Measurements from ENCODE around the gene TNRC18.

DNA sequence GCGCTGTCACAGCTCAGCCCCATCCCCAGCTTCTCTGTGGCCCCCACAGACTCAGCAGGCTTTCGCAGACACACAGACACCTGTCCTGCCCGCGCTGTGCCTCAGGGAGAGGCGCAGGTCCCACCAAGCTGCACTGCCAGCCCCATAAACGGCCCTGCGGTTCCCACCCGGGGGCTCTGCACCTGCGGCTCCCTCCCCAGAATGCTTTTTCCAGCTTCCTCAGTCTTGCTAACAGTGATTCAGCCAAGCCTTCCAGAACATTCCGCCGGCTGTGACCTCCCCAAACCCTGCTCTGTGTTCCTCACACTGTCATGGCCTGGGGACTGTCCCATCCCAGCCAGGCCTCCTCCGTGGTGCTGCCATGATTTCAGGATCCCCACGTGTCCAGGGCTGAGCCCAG is 27.8 kb upstream of the TNRC18 start:
- no peak for TF ChIP-seq ZNF530 (tag by site-specific recombination; IDR thresholded peaks at IDR 0.05; ENCODE audit: low read depth)
- no peak for TF ChIP-seq ZNF274 (IDR thresholded peaks at IDR 0.05; ENCODE audit: low read length)
- no peak for TF ChIP-seq ZNF274 (tag by site-specific recombination; IDR thresholded peaks at IDR 0.05; ENCODE audit: borderline replicate concordance)
- no peak for TF ChIP-seq ZNF175 (tag by site-specific recombination; IDR thresholded peaks at IDR 0.05)
- no peak for TF ChIP-seq ZNF677 (tag by site-specific recombination; IDR thresholded peaks at IDR 0.05)
- TF ChIP-seq, protein P1, sequence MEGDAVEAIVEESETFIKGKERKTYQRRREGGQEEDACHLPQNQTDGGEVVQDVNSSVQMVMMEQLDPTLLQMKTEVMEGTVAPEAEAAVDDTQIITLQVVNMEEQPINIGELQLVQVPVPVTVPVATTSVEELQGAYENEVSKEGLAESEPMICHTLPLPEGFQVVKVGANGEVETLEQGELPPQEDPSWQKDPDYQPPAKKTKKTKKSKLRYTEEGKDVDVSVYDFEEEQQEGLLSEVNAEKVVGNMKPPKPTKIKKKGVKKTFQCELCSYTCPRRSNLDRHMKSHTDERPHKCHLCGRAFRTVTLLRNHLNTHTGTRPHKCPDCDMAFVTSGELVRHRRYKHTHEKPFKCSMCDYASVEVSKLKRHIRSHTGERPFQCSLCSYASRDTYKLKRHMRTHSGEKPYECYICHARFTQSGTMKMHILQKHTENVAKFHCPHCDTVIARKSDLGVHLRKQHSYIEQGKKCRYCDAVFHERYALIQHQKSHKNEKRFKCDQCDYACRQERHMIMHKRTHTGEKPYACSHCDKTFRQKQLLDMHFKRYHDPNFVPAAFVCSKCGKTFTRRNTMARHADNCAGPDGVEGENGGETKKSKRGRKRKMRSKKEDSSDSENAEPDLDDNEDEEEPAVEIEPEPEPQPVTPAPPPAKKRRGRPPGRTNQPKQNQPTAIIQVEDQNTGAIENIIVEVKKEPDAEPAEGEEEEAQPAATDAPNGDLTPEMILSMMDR (tag by site-specific recombination; IDR thresholded peaks at IDR 0.05), result no peak
- no peak for TF ChIP-seq ZFP37 (tag by site-specific recombination; IDR thresholded peaks at IDR 0.05)
- no peak for TF ChIP-seq ZNF138 (tag by site-specific recombination; IDR thresholded peaks at IDR 0.05; ENCODE audit: borderline replicate concordance)
- no peak for TF ChIP-seq ZFP3 (tag by site-specific recombination; IDR thresholded peaks at IDR 0.05; ENCODE audit: low read depth)
- no peak for TF ChIP-seq ZFP69B (tag by site-specific recombination; IDR thresholded peaks at IDR 0.05)
- TF ChIP-seq, protein P2, sequence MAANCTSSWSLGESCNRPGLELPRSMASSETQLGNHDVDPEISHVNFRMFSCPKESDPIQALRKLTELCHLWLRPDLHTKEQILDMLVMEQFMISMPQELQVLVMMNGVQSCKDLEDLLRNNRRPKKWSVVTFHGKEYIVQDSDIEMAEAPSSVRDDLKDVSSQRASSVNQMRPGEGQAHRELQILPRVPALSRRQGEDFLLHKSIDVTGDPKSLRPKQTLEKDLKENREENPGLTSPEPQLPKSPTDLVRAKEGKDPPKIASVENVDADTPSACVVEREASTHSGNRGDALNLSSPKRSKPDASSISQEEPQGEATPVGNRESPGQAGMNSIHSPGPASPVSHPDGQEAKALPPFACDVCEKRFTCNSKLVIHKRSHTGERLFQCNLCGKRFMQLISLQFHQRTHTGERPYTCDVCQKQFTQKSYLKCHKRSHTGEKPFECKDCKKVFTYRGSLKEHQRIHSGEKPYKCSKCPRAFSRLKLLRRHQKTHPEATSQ (tag by site-specific recombination; IDR thresholded peaks at IDR 0.05), result no peak
- TF ChIP-seq ZNF76 (tag by site-specific recombination; IDR thresholded peaks at IDR 0.05; ENCODE audit: borderline replicate concordance, low read depth), result no peak
- TF ChIP-seq YY2 (tag by site-specific recombination; IDR thresholded peaks at IDR 0.05), result no peak
- no peak for TF ChIP-seq SALL2 (tag by site-specific recombination; IDR thresholded peaks at IDR 0.05; ENCODE audit: borderline replicate concordance)
- TF ChIP-seq, protein P3, sequence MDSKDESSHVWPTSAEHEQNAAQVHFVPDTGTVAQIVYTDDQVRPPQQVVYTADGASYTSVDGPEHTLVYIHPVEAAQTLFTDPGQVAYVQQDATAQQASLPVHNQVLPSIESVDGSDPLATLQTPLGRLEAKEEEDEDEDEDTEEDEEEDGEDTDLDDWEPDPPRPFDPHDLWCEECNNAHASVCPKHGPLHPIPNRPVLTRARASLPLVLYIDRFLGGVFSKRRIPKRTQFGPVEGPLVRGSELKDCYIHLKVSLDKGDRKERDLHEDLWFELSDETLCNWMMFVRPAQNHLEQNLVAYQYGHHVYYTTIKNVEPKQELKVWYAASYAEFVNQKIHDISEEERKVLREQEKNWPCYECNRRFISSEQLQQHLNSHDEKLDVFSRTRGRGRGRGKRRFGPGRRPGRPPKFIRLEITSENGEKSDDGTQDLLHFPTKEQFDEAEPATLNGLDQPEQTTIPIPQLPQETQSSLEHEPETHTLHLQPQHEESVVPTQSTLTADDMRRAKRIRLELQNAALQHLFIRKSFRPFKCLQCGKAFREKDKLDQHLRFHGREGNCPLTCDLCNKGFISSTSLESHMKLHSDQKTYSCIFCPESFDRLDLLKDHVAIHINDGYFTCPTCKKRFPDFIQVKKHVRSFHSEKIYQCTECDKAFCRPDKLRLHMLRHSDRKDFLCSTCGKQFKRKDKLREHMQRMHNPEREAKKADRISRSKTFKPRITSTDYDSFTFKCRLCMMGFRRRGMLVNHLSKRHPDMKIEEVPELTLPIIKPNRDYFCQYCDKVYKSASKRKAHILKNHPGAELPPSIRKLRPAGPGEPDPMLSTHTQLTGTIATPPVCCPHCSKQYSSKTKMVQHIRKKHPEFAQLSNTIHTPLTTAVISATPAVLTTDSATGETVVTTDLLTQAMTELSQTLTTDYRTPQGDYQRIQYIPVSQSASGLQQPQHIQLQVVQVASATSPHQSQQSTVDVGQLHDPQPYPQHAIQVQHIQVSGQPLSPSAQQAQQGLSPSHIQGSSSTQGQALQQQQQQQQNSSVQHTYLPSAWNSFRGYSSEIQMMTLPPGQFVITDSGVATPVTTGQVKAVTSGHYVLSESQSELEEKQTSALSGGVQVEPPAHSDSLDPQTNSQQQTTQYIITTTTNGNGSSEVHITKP (tag by site-specific recombination; IDR thresholded peaks at IDR 0.05), result no peak

Measured in HEK293 (cell line).